H1 (cell line): ENCODE results near the gene RAB22A. TPM values are rescaled to one million over a fixed set of nuclear protein-coding genes. Genes with fewer than 3 reads are reported as not detected.

ENCODE experiments used
- CTCF ChIA-PET: fragments of 300-600 bp; sonication (Branson Sonifier 250); formaldehyde crosslinking; loops from one replicate; lab custom pipeline; 2021; ENCODE audit not compliant: partially characterized antibody; lab: Charles Lee
- POLR2A ChIA-PET: fragments of 300-600 bp; sonication (Branson Sonifier 250); formaldehyde crosslinking; loops from one replicate; lab custom pipeline; 2021; ENCODE audit warnings: inconsistent platforms; ENCODE audit not compliant: partially characterized antibody; lab: Charles Lee
- DNase-seq, 2 experiments: peaks; one replicate each; pipeline versions ENCODE4 v3.0.0 to v3.0.0-alpha.2; 2010 to 2022; ENCODE audit warnings: low spot score in 2 of 2, low read depth in 1 of 2, mixed read lengths in 1 of 2
- FAIRE-seq: peaks from 2 replicates; lab custom pipeline; 2011; peaks lifted over from hg19 to GRCh38; lab: Jason Lieb, UNC
- H2AFZ ChIP-seq: 2 replicates; pipeline ENCODE4 v1.8.1; 2012; ENCODE audit warnings: low read length, inconsistent platforms
- H2AK5ac ChIP-seq: 2 replicates; pipeline ENCODE4 v1.6.1; 2013; ENCODE audit warnings: low read depth, low read length
- H2BK120ac ChIP-seq: replicated peaks from 2 replicates; pipeline ENCODE3; 2013; ENCODE audit warnings: low read depth, low read length, inconsistent platforms
- H2BK12ac ChIP-seq: 2 replicates; pipeline ENCODE4 v1.6.1; 2013; ENCODE audit warnings: low read depth, low read length
- H2BK15ac ChIP-seq: 2 replicates; pipeline ENCODE4 v1.6.1; 2013; ENCODE audit warnings: low read length
- H2BK20ac ChIP-seq: 2 replicates; pipeline ENCODE4 v1.6.1; 2013; ENCODE audit warnings: low read length
- H2BK5ac ChIP-seq: 2 replicates; pipeline ENCODE4 v1.6.1; 2013; ENCODE audit warnings: low read depth, low read length
- H3K14ac ChIP-seq: 2 replicates; pipeline ENCODE4 v1.6.1; 2013; ENCODE audit warnings: inconsistent platforms; ENCODE audit not compliant: insufficient read length
- H3K18ac ChIP-seq: 2 replicates; pipeline ENCODE4 v1.6.1; 2013; ENCODE audit warnings: low read length; ENCODE audit errors: extremely low read depth
- H3K23ac ChIP-seq: 2 replicates; pipeline ENCODE4 v1.6.1; 2013; ENCODE audit warnings: inconsistent platforms; ENCODE audit not compliant: insufficient read length
- H3K23me2 ChIP-seq: 2 replicates; pipeline ENCODE4 v1.6.1; 2013; ENCODE audit warnings: low read depth, low read length
- H3K27ac ChIP-seq: 2 replicates; pipeline ENCODE4 v1.6.1; 2011; ENCODE audit warnings: low read depth, low read length, inconsistent platforms
- H3K27me3 ChIP-seq, 4 experiments: replicated peaks in 1 of 4; 1 replicate in 1 of 4; 2 replicates in 3 of 4; pipeline versions ENCODE4 v1.6.1 to v1.8.1; 2011 to 2013; ENCODE audit warnings: low read length in 3 of 4, mild to moderate bottlenecking in 3 of 4, inconsistent platforms in 2 of 4, mixed read lengths in 2 of 4, moderate library complexity in 1 of 4; ENCODE audit not compliant: control insufficient read depth in 3 of 4, insufficient read depth in 3 of 4; ENCODE audit errors: extremely low read depth in 1 of 4
- H3K36me3 ChIP-seq, 4 experiments: 2 replicates each; pipeline versions ENCODE4 v1.6.1 to v1.8.1; 2011 to 2013; ENCODE audit warnings: mild to moderate bottlenecking in 4 of 4, low read length in 3 of 4, moderate library complexity in 2 of 4, control low read depth in 1 of 4, inconsistent platforms in 1 of 4; ENCODE audit not compliant: insufficient read depth in 4 of 4, control insufficient read depth in 2 of 4
- H3K4ac ChIP-seq: replicated peaks from 2 replicates; pipeline ENCODE3; 2013; ENCODE audit warnings: low read length, low read depth, mixed read lengths, inconsistent platforms; ENCODE audit not compliant: insufficient read length
- H3K4me1 ChIP-seq, 4 experiments: replicated peaks in 1 of 4; 1 replicate in 1 of 4; 2 replicates in 3 of 4; pipeline versions ENCODE4 v1.6.1 to v1.8.1; 2011 to 2013; ENCODE audit warnings: low read length in 3 of 4, inconsistent platforms in 2 of 4, mixed read lengths in 1 of 4; ENCODE audit not compliant: insufficient read depth in 4 of 4, control insufficient read depth in 3 of 4
- H3K4me2 ChIP-seq, 2 experiments: 2 replicates each; pipeline versions ENCODE4 v1.6.1 to v1.8.1; 2011 to 2013; ENCODE audit warnings: low read depth in 2 of 2, low read length in 2 of 2, control low read depth in 1 of 2, inconsistent platforms in 1 of 2, mild to moderate bottlenecking in 1 of 2; ENCODE audit not compliant: insufficient read depth in 1 of 2
- H3K4me3 ChIP-seq, 4 experiments: fragments of 200-600, 300-600 bp in 1 of 4; sonication (generic), shearing (Covaris generic), sonication (Bioruptor Twin) in 1 of 4; 2 replicates each; pipeline versions ENCODE4 v1.5.1 to v1.8.1; 2011 to 2016; ENCODE audit warnings: low read length in 4 of 4, low read depth in 3 of 4, control low read depth in 2 of 4, inconsistent platforms in 2 of 4, mild to moderate bottlenecking in 2 of 4, mixed read lengths in 1 of 4, moderate library complexity in 1 of 4; ENCODE audit not compliant: insufficient read depth in 2 of 4; ENCODE audit errors: extremely low read depth in 1 of 4
- H3K56ac ChIP-seq: replicated peaks from 2 replicates; pipeline ENCODE3; 2013; ENCODE audit warnings: low read depth, mild to moderate bottlenecking, mixed read lengths, low read length, inconsistent platforms; ENCODE audit not compliant: insufficient read length
- H3K79me1 ChIP-seq: 2 replicates; pipeline ENCODE4 v1.6.1; 2013; ENCODE audit warnings: low read depth, low read length, control low read depth
- H3K79me2 ChIP-seq, 2 experiments: 2 replicates each; pipeline versions ENCODE4 v1.6.1 to v1.8.1; 2012 to 2013; ENCODE audit warnings: low read length in 2 of 2, mild to moderate bottlenecking in 2 of 2, inconsistent platforms in 1 of 2; ENCODE audit not compliant: insufficient read depth in 2 of 2, control insufficient read depth in 1 of 2
- H3K9ac ChIP-seq, 4 experiments: replicated peaks in 1 of 4; 1 replicate in 1 of 4; 2 replicates in 3 of 4; pipeline versions ENCODE4 v1.6.1 to v1.8.1; 2011 to 2013; ENCODE audit warnings: low read depth in 3 of 4, low read length in 3 of 4, control low read depth in 2 of 4, mild to moderate bottlenecking in 2 of 4, moderate library complexity in 2 of 4, inconsistent platforms in 1 of 4; ENCODE audit errors: extremely low read depth in 1 of 4
- H3K9me3 ChIP-seq, 2 experiments: 2 replicates each; pipeline versions ENCODE4 v1.6.1 to v1.8.1; 2012 to 2013; ENCODE audit warnings: mild to moderate bottlenecking in 2 of 2, moderate library complexity in 2 of 2, control low read depth in 1 of 2, inconsistent platforms in 1 of 2, low read depth in 1 of 2, low read length in 1 of 2, mixed read lengths in 1 of 2; ENCODE audit not compliant: insufficient read depth in 2 of 2
- H4K20me1 ChIP-seq, 2 experiments: replicated peaks in 1 of 2; 2 replicates each; pipeline versions ENCODE3 to v1.8.1; 2011 to 2013; ENCODE audit warnings: inconsistent platforms in 2 of 2, low read length in 2 of 2, mild to moderate bottlenecking in 1 of 2; ENCODE audit not compliant: insufficient read depth in 2 of 2, control insufficient read depth in 1 of 2
- H4K5ac ChIP-seq: 2 replicates; pipeline ENCODE4 v1.6.1; 2013; ENCODE audit warnings: low read length, low read depth, mixed read lengths, inconsistent platforms; ENCODE audit not compliant: insufficient read length
- H4K8ac ChIP-seq: 2 replicates; pipeline ENCODE4 v1.8.0; 2013; ENCODE audit warnings: mild to moderate bottlenecking, moderate library complexity, low read length, inconsistent platforms; ENCODE audit not compliant: insufficient read depth; ENCODE audit errors: extremely low read depth
- H4K91ac ChIP-seq: replicated peaks from 2 replicates; pipeline ENCODE3; 2013; ENCODE audit warnings: low read length, mixed read lengths, inconsistent platforms; ENCODE audit not compliant: insufficient read length
- SP1 ChIP-seq: IDR thresholded peaks from 2 replicates; pipeline ENCODE4 v1.6.1; 2011; ENCODE audit warnings: low read depth, low read length
- ZNF274 ChIP-seq: IDR thresholded peaks from 2 replicates; pipeline ENCODE4 v1.7.0; 2012; ENCODE audit warnings: low read length, borderline replicate concordance; ENCODE audit errors: extremely low read depth
- WGBS, 2 experiments: shearing (Covaris generic) in 1 of 2; methylation state at CpG; one replicate each; pipeline versions ENCODE4 v1.1.6 to v1.1.7; 2013 to 2015; ENCODE audit warnings: low lambda C conversion rate in 2 of 2, mixed read lengths in 2 of 2, inconsistent platforms in 1 of 2, low coverage in 1 of 2, missing lambda C conversion rate in 1 of 2; ENCODE audit not compliant: insufficient replicate concordance in 2 of 2, insufficient coverage in 1 of 2, insufficient read length in 1 of 2; ENCODE audit errors: extremely low coverage in 1 of 2, missing lambda C conversion rate in 1 of 2; 5-methylcytosine and 5-hydroxymethylcytosine counted together
- polyA plus RNA-seq, 7 experiments: library from polyadenylated mRNA; depleted of rRNA in 3 of 7; stranded (reverse) in 5 of 7; unstranded in 2 of 7; fragments of >200 nt in 5 of 7; fragments of 200-250 nt in 2 of 7; gene quantifications; 1 replicate in 5 of 7; 2 replicates in 1 of 7; 4 replicates in 1 of 7; pipeline versions ENCODE4 v1.2.1 to v1.2.3, GENCODE V29; 2011 to 2013; ENCODE audit warnings: missing spikeins in 2 of 7, mixed read lengths in 2 of 7
- total RNA-seq: library from RNA; stranded (reverse); fragmentation: NEBNext Ultra II Directional; extraction: Animal tissue kit (Norgen Biotek cat#: 25700); gene quantifications from 2 replicates; pipeline ENCODE4 v1.2.1, GENCODE V29; 2021

RAB22A gene
- total and polyA plus RNA-seq, 2 of the 8 experiments (the other 6 are each of a cell fraction or from before 2014, with no cell fraction given): 3.1 to 6.6 TPM

- Histone ChIP-seq H3K4me1 (peaks cover 0 to 4% (median 2%) of the 10 kb centered on the region in 4 experiments; a peak in 3 of 7 replicates), H2AK5ac (no peak overlapping the region), H3K4ac (no peak overlapping the region), H3K56ac (no peak overlapping the region), H3K23ac (no peak overlapping the region), H3K4me3 (no peak overlapping the region), H4K91ac (no peak overlapping the region), H3K18ac (no peak overlapping the region), H2BK20ac (no peak overlapping the region), H3K36me3 (no peaks in the 10 kb centered on the region), H2BK120ac (no peak overlapping the region), H2AFZ (no peak overlapping the region), H3K27ac (no peak overlapping the region), H4K5ac (no peak overlapping the region), H2BK5ac (no peak overlapping the region), H3K79me2 (peaks cover 0 to 22% of the 10 kb centered on the region in 2 experiments; a peak in 2 of 4 replicates), H3K27me3 (no peaks in the 10 kb centered on the region), H2BK12ac (no peak overlapping the region), H3K79me1 (no peaks in the 10 kb centered on the region; the same call in 1 of the 2 replicates), H3K9me3 (no peaks in the 10 kb centered on the region), H4K8ac (no peak overlapping the region), H2BK15ac (no peak overlapping the region), H3K14ac (no peak overlapping the region), H3K9ac (no peak overlapping the region), H4K20me1 (peaks cover 0 to 5% of the 10 kb centered on the region in 2 experiments), H3K4me2 (no peak overlapping the region), H3K23me2 (no peaks in the 10 kb centered on the region)
- FAIRE-seq: peak; percentile 52
- CTCF ChIA-PET: interaction anchor here (0.5 to 1.8 kb wide), 3 partner anchors 59 to 667 kb away, joined by 3 to 5 read pairs (median 4); no protein-coding TSS in a partner anchor
- peak; percentile 82 for TF ChIP-seq SP1
- TF ChIP-seq ZNF274: no peak
- no peak for DNase-seq
- WGBS, 2 experiments: 80% methylated on average over 2 of the region's 2 CpGs; no CpG with 5 or more reads in 1 of the 2 experiments
- POLR2A ChIA-PET: no interaction called here
Observed at GRCh38 chr20:58293453-58293852, 16.1 kb upstream of the RAB22A start.
